K562 (cell line): Measurements from ENCODE around the gene ATG10. TPM values are rescaled to one million over a fixed set of nuclear protein-coding genes. Genes with fewer than 3 reads are reported as not detected.

Experiments
- ATAC-seq: fragments of 200-7000 bp; cut with Tn5 transposase; 3 replicates; pipeline ENCODE4 v1.9.1; 2020; ENCODE audit warnings: moderate library complexity
- BruUV-seq: library from RNA; stranded (reverse); fragments of 400-500 nt; replicated peaks from 2 replicates; lab custom pipeline; 2021; lab: Mats Ljungman, UMichigan
- CTCF ChIA-PET: fragments of 300-600 bp; formaldehyde crosslinking; extraction: SDS; loops from one replicate; lab custom pipeline; 2021; ENCODE audit warnings: low intra/inter-chr PET ratio; lab: Yijun Ruan, JAX
- POLR2A ChIA-PET: fragments of 300-600, 350-650 bp; sonication (Branson Sonifier 250); formaldehyde crosslinking; extraction: SDS; loops from one replicate; lab custom pipeline; 2021; ENCODE audit warnings: antibody characterized with exemption, inconsistent platforms; lab: Yijun Ruan, JAX
- DNase-seq, 4 experiments: peaks; one replicate each; pipeline versions ENCODE4 v3.0.0 to v3.0.0-alpha.2; 2011 to 2018; ENCODE audit warnings: low spot score in 3 of 4, mixed read lengths in 3 of 4; ENCODE audit errors: extremely low read depth in 1 of 4
- FAIRE-seq: peaks from 2 replicates; lab custom pipeline; 2011; peaks lifted over from hg19 to GRCh38; lab: Jason Lieb, UNC
- H2AFZ ChIP-seq: 2 replicates; pipeline ENCODE4 v1.6.0; 2011; ENCODE audit warnings: low read depth, low read length, control low read depth, inconsistent platforms
- H3K27ac ChIP-seq: fragments of 200-600 bp; 3 replicates; pipeline ENCODE4 v1.8.0; 2011; ENCODE audit warnings: low read depth, mild to moderate bottlenecking, control low read depth, inconsistent platforms, low read length, moderate library complexity, mixed read lengths; ENCODE audit errors: extremely low read depth
- H3K27me3 ChIP-seq, 2 experiments: fragments of 300-600 bp in 1 of 2; 2 replicates in 1 of 2; 3 replicates in 1 of 2; pipeline versions ENCODE4 v1.6.0 to v1.8.0; 2011; ENCODE audit warnings: inconsistent platforms in 2 of 2, low read length in 2 of 2, mild to moderate bottlenecking in 1 of 2, mixed read lengths in 1 of 2, moderate library complexity in 1 of 2; ENCODE audit not compliant: control insufficient read depth in 2 of 2, insufficient read depth in 2 of 2
- H3K36me3 ChIP-seq: fragments of 300-600 bp; 3 replicates; pipeline ENCODE4 v1.8.0; 2011; ENCODE audit warnings: mild to moderate bottlenecking, low read length, inconsistent platforms; ENCODE audit not compliant: control insufficient read depth, insufficient read depth
- H3K4me1 ChIP-seq, 2 experiments: fragments of 200-600 bp in 1 of 2; replicated peaks in 1 of 2; 2 replicates in 1 of 2; 3 replicates in 1 of 2; pipeline versions ENCODE4 v1.5.1 to v1.8.0; 2011; ENCODE audit warnings: inconsistent platforms in 2 of 2, low read length in 2 of 2, mild to moderate bottlenecking in 1 of 2, mixed read lengths in 1 of 2, moderate library complexity in 1 of 2; ENCODE audit not compliant: control insufficient read depth in 2 of 2, insufficient read depth in 2 of 2
- H3K4me2 ChIP-seq: 2 replicates; pipeline ENCODE4 v1.6.1; 2011; ENCODE audit warnings: low read length, control low read depth, inconsistent platforms, mixed read lengths; ENCODE audit not compliant: insufficient read depth
- H3K4me3 ChIP-seq: fragments of 200-600 bp; sonication (generic), shearing (Covaris generic); 2 replicates; pipeline ENCODE4 v1.5.1; 2016; ENCODE audit warnings: control low read depth, inconsistent platforms
- H3K79me2 ChIP-seq: fragments of 200-600 bp; 3 replicates; pipeline ENCODE4 v1.8.0; 2011; ENCODE audit warnings: low read length, inconsistent platforms; ENCODE audit not compliant: control insufficient read depth, insufficient read depth
- H3K9ac ChIP-seq, 2 experiments: 2 replicates each; pipeline versions ENCODE4 v1.6.0 to v1.6.1; 2011; ENCODE audit warnings: low read depth in 2 of 2, low read length in 2 of 2, control low read depth in 1 of 2, inconsistent platforms in 1 of 2, mild to moderate bottlenecking in 1 of 2, mixed read lengths in 1 of 2; ENCODE audit not compliant: insufficient read depth in 1 of 2
- H3K9me1 ChIP-seq: one replicate; pipeline ENCODE4 v1.6.0; 2011; ENCODE audit warnings: inconsistent platforms, mild to moderate bottlenecking, low read length, moderate library complexity; ENCODE audit not compliant: control insufficient read depth, insufficient read depth
- H3K9me3 ChIP-seq: replicated peaks from 2 replicates; pipeline ENCODE4 v1.5.1; 2011; ENCODE audit warnings: low read depth, low read length, inconsistent platforms; ENCODE audit not compliant: control insufficient read depth, insufficient read depth
- H4K20me1 ChIP-seq: replicated peaks from 2 replicates; pipeline ENCODE4 v1.6.1; 2011; ENCODE audit warnings: low read length, inconsistent platforms, mixed read lengths; ENCODE audit not compliant: control insufficient read depth, insufficient read depth
- ATF7 ChIP-seq: fragments of 450-650 bp; IDR thresholded peaks from 2 replicates; pipeline ENCODE4 v1.7.1; 2014; ENCODE audit warnings: mild to moderate bottlenecking, moderate library complexity
- ETS2 ChIP-seq: IDR thresholded peaks from 2 replicates; pipeline ENCODE4 v1.6.1; 2016; ENCODE audit warnings: borderline replicate concordance, missing genetic modification characterization, mild to moderate bottlenecking, moderate library complexity, missing compliant biosample characterization; ENCODE audit not compliant: poor library complexity, severe bottlenecking
- ETV1 ChIP-seq: fragments of 450-650 bp; conservative IDR thresholded peaks from 2 replicates; pipeline ENCODE4 v1.6.1; 2016; ENCODE audit warnings: missing genetic modification characterization, control low read depth, low read depth, missing compliant biosample characterization
- JUND ChIP-seq, 2 experiments: IDR thresholded peaks; 2 replicates in 1 of 2; 3 replicates in 1 of 2; pipeline ENCODE4 v1.6.1; 2011; ENCODE audit warnings: borderline replicate concordance in 2 of 2, low read depth in 2 of 2, low read length in 2 of 2, improper control_type of control experiment in 1 of 2, missing biosample characterization in 1 of 2, missing genetic modification characterization in 1 of 2, missing genetic modification reagents in 1 of 2
- MAZ ChIP-seq, 2 experiments: fragments of 450-650 bp in 1 of 2; sonication (generic) in 1 of 2; formaldehyde crosslinking; IDR thresholded peaks in 1 of 2; conservative IDR thresholded peaks in 1 of 2; 2 replicates each; pipeline versions ENCODE4 v1.4.0 to v1.5.0; 2020; ENCODE audit warnings: mild to moderate bottlenecking in 1 of 2, missing genetic modification reagents in 1 of 2
- NCOR1 ChIP-seq: fragments of 450-650 bp; IDR thresholded peaks from 2 replicates; pipeline ENCODE4 v1.6.1; 2016; ENCODE audit warnings: mild to moderate bottlenecking, moderate library complexity
- NFIX ChIP-seq: fragments of 250-450 bp; sonication (Bioruptor Pico); IDR thresholded peaks from 2 replicates; pipeline ENCODE4 v1.4.0; 2020; ENCODE audit warnings: low read depth, mild to moderate bottlenecking, moderate library complexity
- XRCC3 ChIP-seq: fragments of 450-650 bp; IDR thresholded peaks from 2 replicates; pipeline ENCODE4 v1.6.1; 2017; ENCODE audit warnings: mild to moderate bottlenecking, moderate library complexity
- ZNF311 ChIP-seq: fragments of 250-450 bp; sonication (Bioruptor Pico); IDR thresholded peaks from 2 replicates; pipeline ENCODE4 v1.4.0; 2020; ENCODE audit warnings: mild to moderate bottlenecking, moderate library complexity
- ZNF778 ChIP-seq: fragments of 450-650 bp; formaldehyde crosslinking; IDR thresholded peaks from 2 replicates; pipeline ENCODE4 v1.4.0; 2020; ENCODE audit warnings: mild to moderate bottlenecking, moderate library complexity
- WGBS: fragments of 100-300 bp; shearing (Covaris generic); methylation state at CpG from one replicate; pipeline ENCODE4 v1.1.6; 2016; ENCODE audit warnings: low coverage, mixed read lengths; ENCODE audit not compliant: insufficient coverage; ENCODE audit errors: missing lambda C conversion rate; 5-methylcytosine and 5-hydroxymethylcytosine counted together
- in situ Hi-C: fragments of 300-500 bp; cut with MboI; formaldehyde crosslinking; loops from 4 replicates; pipeline ENCODE4 v1.15.0; 2018; ENCODE audit warnings: inconsistent platforms, mixed read lengths
- intact Hi-C: fragments of 100-400 bp; cut with micrococcal nuclease; formaldehyde crosslinking; loops from 2 replicates; pipeline ENCODE4 v1.14.2; 2022
- polyA plus RNA-seq, 8 experiments: library from polyadenylated mRNA; depleted of rRNA in 4 of 8; stranded (reverse) in 5 of 8; unstranded in 3 of 8; fragments of >200 nt; fragmentation: Nextera tagmentation in 2 of 8; fragmentation: Illumina TruSeq in 1 of 8; extraction: Ambion mirVana in 2 of 8; extraction: Trizol in 1 of 8; gene quantifications; 2 replicates each; pipeline versions ENCODE4 v1.2.1 to v1.2.3, GENCODE V29; 2011 to 2014; ENCODE audit warnings: inconsistent platforms in 1 of 8, missing spikeins in 1 of 8
- total RNA-seq, 7 experiments: library from RNA; depleted of rRNA in 6 of 7; stranded (reverse); fragments of >200 nt in 6 of 7; fragmentation: Illumina TruSeq in 2 of 7; extraction: Trizol in 2 of 7; gene quantifications; 2 replicates each; pipeline versions ENCODE4 v1.2.1 to v1.2.3, GENCODE V29; 2011 to 2021; ENCODE audit warnings: low replicate concordance in 1 of 7
- TF ChIP-seq, protein P1 (sequence below): fragments of 200-800 bp; sonication (Bioruptor generic); IDR thresholded peaks from 2 replicates; pipeline ENCODE4 v1.6.1; 2016; ENCODE audit warnings: missing genetic modification characterization, missing compliant biosample characterization
- TF ChIP-seq, protein P2 (sequence below): fragments of 450-650 bp; conservative IDR thresholded peaks from 2 replicates; pipeline ENCODE4 v1.6.1; 2016; ENCODE audit warnings: missing genetic modification characterization, low read depth, mild to moderate bottlenecking, missing compliant biosample characterization, moderate library complexity
- TF ChIP-seq, protein P3 (sequence below): fragments of 450-650 bp; IDR thresholded peaks from 2 replicates; pipeline ENCODE4 v1.6.1; 2016; ENCODE audit warnings: borderline replicate concordance

The ATG10 gene
- total and polyA plus RNA-seq, 9 of the 15 experiments (the other 6 are each of a cell fraction or from before 2014, with no cell fraction given): 7.0 to 18.8 (median 14.6) TPM

DNA sequence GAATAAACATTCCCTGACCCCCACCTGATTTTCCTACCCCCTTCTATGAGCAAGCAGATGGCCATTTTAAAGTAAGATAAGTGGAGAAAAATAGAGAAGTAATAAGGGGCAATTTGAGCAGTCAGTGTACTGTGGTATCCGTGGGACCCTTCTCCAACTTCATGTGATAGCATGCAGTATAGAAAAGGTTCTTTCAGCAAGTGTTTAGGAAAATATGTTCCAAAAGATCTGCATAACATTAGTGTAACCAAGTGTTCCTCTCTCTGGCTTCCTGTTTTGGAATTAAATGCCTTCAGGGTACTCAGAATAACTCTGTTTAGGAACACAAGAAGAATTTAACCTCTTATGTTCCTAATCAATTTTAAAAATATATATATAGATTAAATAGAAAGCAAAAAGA is 134.9 kb downstream of the ATG10 start:
- H3K79me2 ChIP-seq: no peaks in the 10 kb centered on the region
- H2AFZ ChIP-seq: peak overlapping the region; percentile 36; the same call in 1 of the 2 replicates
- intact Hi-C loops: loop anchor here (2.0 to 5.0 kb wide), 2 partner anchors 60 to 121 kb away; no protein-coding TSS in a partner anchor
- in situ Hi-C loops: no loop called here
- BruUV-seq: no TSS peak
- no peak for DNase-seq
- H3K27me3 ChIP-seq: no peaks in the 10 kb centered on the region
- H3K9ac ChIP-seq: no peak overlapping the region
- no peaks in the 10 kb centered on the region for H3K36me3 ChIP-seq
- H4K20me1 ChIP-seq: no peaks in the 10 kb centered on the region
- H3K9me3 ChIP-seq: no peaks in the 10 kb centered on the region
- H3K27ac ChIP-seq: peak overlapping the region; percentile 20; the same call in 1 of the 3 replicates
- no peak overlapping the region for H3K4me2 ChIP-seq
- no peak for ATAC-seq
- CTCF ChIA-PET: interaction anchor here (1.1 to 1.2 kb wide), 2 partner anchors 60 to 1458 kb away, joined by 3 to 4 read pairs; no protein-coding TSS in a partner anchor
- no peaks in the 10 kb centered on the region for H3K9me1 ChIP-seq
- WGBS: 0% methylated on average over 1 of the region's 1 CpG
- FAIRE-seq: no peak
- POLR2A ChIA-PET: interaction anchor here (0.9 to 1.5 kb wide), 3 partner anchors 11 to 105 kb away, joined by 3 to 6 read pairs (median 3); no protein-coding TSS in a partner anchor
- peaks cover 0 to 5% of the 10 kb centered on the region in 2 experiments; a peak in 3 of 5 replicates for H3K4me1 ChIP-seq
- H3K4me3 ChIP-seq: no peak overlapping the region
- TF ChIP-seq ETV1 (no peak), ATF7 (no peak), ZNF311 (no peak), NFIX (CRISPR knock-in tag) (no peak), JUND (IDR thresholded peaks at IDR 0.05; ENCODE audit: borderline replicate concordance, low read depth, low read length) (no peak), JUND (tag; IDR thresholded peaks at IDR 0.05; ENCODE audit: borderline replicate concordance, low read depth, low read length) (no peak), MAZ (CRISPR knock-in tag; conservative IDR thresholded peaks at IDR 0.05 in 1 of 2, IDR thresholded peaks at IDR 0.05 in 1 of 2) (no peak), ZNF778 (CRISPR knock-in tag) (no peak), XRCC3 (no peak), NCOR1 (no peak), ETS2 (tag) (no peak)
- TF ChIP-seq, protein P1, sequence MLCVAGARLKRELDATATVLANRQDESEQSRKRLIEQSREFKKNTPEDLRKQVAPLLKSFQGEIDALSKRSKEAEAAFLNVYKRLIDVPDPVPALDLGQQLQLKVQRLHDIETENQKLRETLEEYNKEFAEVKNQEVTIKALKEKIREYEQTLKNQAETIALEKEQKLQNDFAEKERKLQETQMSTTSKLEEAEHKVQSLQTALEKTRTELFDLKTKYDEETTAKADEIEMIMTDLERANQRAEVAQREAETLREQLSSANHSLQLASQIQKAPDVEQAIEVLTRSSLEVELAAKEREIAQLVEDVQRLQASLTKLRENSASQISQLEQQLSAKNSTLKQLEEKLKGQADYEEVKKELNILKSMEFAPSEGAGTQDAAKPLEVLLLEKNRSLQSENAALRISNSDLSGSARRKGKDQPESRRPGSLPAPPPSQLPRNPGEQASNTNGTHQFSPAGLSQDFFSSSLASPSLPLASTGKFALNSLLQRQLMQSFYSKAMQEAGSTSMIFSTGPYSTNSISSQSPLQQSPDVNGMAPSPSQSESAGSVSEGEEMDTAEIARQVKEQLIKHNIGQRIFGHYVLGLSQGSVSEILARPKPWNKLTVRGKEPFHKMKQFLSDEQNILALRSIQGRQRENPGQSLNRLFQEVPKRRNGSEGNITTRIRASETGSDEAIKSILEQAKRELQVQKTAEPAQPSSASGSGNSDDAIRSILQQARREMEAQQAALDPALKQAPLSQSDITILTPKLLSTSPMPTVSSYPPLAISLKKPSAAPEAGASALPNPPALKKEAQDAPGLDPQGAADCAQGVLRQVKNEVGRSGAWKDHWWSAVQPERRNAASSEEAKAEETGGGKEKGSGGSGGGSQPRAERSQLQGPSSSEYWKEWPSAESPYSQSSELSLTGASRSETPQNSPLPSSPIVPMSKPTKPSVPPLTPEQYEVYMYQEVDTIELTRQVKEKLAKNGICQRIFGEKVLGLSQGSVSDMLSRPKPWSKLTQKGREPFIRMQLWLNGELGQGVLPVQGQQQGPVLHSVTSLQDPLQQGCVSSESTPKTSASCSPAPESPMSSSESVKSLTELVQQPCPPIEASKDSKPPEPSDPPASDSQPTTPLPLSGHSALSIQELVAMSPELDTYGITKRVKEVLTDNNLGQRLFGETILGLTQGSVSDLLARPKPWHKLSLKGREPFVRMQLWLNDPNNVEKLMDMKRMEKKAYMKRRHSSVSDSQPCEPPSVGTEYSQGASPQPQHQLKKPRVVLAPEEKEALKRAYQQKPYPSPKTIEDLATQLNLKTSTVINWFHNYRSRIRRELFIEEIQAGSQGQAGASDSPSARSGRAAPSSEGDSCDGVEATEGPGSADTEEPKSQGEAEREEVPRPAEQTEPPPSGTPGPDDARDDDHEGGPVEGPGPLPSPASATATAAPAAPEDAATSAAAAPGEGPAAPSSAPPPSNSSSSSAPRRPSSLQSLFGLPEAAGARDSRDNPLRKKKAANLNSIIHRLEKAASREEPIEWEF (CRISPR knock-in tag): no peak
- TF ChIP-seq, protein P2, sequence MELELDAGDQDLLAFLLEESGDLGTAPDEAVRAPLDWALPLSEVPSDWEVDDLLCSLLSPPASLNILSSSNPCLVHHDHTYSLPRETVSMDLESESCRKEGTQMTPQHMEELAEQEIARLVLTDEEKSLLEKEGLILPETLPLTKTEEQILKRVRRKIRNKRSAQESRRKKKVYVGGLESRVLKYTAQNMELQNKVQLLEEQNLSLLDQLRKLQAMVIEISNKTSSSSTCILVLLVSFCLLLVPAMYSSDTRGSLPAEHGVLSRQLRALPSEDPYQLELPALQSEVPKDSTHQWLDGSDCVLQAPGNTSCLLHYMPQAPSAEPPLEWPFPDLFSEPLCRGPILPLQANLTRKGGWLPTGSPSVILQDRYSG (tag): no peak
- TF ChIP-seq, protein P3, sequence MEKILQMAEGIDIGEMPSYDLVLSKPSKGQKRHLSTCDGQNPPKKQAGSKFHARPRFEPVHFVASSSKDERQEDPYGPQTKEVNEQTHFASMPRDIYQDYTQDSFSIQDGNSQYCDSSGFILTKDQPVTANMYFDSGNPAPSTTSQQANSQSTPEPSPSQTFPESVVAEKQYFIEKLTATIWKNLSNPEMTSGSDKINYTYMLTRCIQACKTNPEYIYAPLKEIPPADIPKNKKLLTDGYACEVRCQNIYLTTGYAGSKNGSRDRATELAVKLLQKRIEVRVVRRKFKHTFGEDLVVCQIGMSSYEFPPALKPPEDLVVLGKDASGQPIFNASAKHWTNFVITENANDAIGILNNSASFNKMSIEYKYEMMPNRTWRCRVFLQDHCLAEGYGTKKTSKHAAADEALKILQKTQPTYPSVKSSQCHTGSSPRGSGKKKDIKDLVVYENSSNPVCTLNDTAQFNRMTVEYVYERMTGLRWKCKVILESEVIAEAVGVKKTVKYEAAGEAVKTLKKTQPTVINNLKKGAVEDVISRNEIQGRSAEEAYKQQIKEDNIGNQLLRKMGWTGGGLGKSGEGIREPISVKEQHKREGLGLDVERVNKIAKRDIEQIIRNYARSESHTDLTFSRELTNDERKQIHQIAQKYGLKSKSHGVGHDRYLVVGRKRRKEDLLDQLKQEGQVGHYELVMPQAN: no peak
